ENCODE data around the gene DPPA5. TPM values are rescaled to one million over a fixed set of nuclear protein-coding genes. Genes with fewer than 3 reads are reported as not detected.

The DPPA5 gene
- total RNA-seq, 1 donor from 2014 or later = not detected

- Mint-ChIP-seq H3K9me3 (ENCODE audit: low read depth) (peaks cover 5% of the 10 kb centered on the region), H3K4me3 (ENCODE audit: low read depth) (no peak overlapping the region), H3K27me3 (peaks cover 4% of the 10 kb centered on the region), H3K4me1 (ENCODE audit: low read depth) (no peaks in the 10 kb centered on the region), H3K36me3 (ENCODE audit: insufficient read depth) (no peaks in the 10 kb centered on the region), H3K27ac (no peak overlapping the region)
- DNase-seq (ENCODE audit: low spot score, unreplicated experiment) = no peak
- no peak for TF ChIP-seq CTCF (IDR thresholded peaks at IDR 0.05; ENCODE audit: unreplicated experiment)
These were observed 15.1 kb upstream of the DPPA5 start for GRCh38 chr6:73369157-73369556.

GRCh38 chr6:73368675-73369074, 14.6 kb upstream of the DPPA5 start:
- peaks cover 5% of the 10 kb centered on the region for H3K9me3 Mint-ChIP-seq (ENCODE audit: low read depth)
- no peak for DNase-seq (ENCODE audit: low spot score, unreplicated experiment)

GRCh38 chr6:73367761-73368355, 13.8 kb upstream of the DPPA5 start:
- Mint-ChIP-seq H3K9me3 (ENCODE audit: low read depth) (peaks cover 5% of the 10 kb centered on the region), H3K36me3 (ENCODE audit: insufficient read depth) (no peaks in the 10 kb centered on the region), H3K27ac (no peak overlapping the region), H3K27me3 (peaks cover 4% of the 10 kb centered on the region), H3K4me1 (ENCODE audit: low read depth) (no peaks in the 10 kb centered on the region), H3K4me3 (ENCODE audit: low read depth) (no peak overlapping the region)
- no peak for DNase-seq (ENCODE audit: low spot score, unreplicated experiment)
- no peak for TF ChIP-seq CTCF (IDR thresholded peaks at IDR 0.05; ENCODE audit: unreplicated experiment)

More at GRCh38 chr6:73368675-73369074, 14.6 kb upstream of the DPPA5 start:
- Mint-ChIP-seq H3K4me3 (ENCODE audit: low read depth) (no peak overlapping the region), H3K27me3 (peaks cover 4% of the 10 kb centered on the region), H3K4me1 (ENCODE audit: low read depth) (no peaks in the 10 kb centered on the region), H3K27ac (no peak overlapping the region), H3K36me3 (ENCODE audit: insufficient read depth) (no peaks in the 10 kb centered on the region)
- no peak for TF ChIP-seq CTCF (IDR thresholded peaks at IDR 0.05; ENCODE audit: unreplicated experiment)

- Mint-ChIP-seq H3K27me3 (peaks cover 4% of the 10 kb centered on the region), H3K36me3 (ENCODE audit: insufficient read depth) (no peaks in the 10 kb centered on the region), H3K4me3 (ENCODE audit: low read depth) (no peak overlapping the region), H3K9me3 (ENCODE audit: low read depth) (no peaks in the 10 kb centered on the region), H3K27ac (no peak overlapping the region), H3K4me1 (ENCODE audit: low read depth) (no peaks in the 10 kb centered on the region)
- no peak for DNase-seq (ENCODE audit: low spot score, unreplicated experiment)
- TF ChIP-seq CTCF (IDR thresholded peaks at IDR 0.05; ENCODE audit: unreplicated experiment) = no peak
These were observed 10.5 kb upstream of the DPPA5 start for GRCh38 chr6:73364549-73364948.

- TF ChIP-seq CTCF (IDR thresholded peaks at IDR 0.05; ENCODE audit: unreplicated experiment) = no peak
- Mint-ChIP-seq H3K27ac (no peak overlapping the region), H3K4me1 (ENCODE audit: low read depth) (no peaks in the 10 kb centered on the region), H3K4me3 (ENCODE audit: low read depth) (no peak overlapping the region), H3K9me3 (ENCODE audit: low read depth) (no peaks in the 10 kb centered on the region), H3K36me3 (ENCODE audit: insufficient read depth) (no peaks in the 10 kb centered on the region), H3K27me3 (peaks cover 4% of the 10 kb centered on the region)
- DNase-seq (ENCODE audit: low spot score, unreplicated experiment) = no peak
These were observed 10.0 kb upstream of the DPPA5 start for GRCh38 chr6:73364121-73364520.

Data from progenitor cell of endocrine pancreas (in vitro differentiated cells).